ENCODE measurements around the gene TTC9C. TPM values are rescaled to one million over a fixed set of nuclear protein-coding genes. Genes with fewer than 3 reads are reported as not detected.
A peak's percentile ranks its signal among the peaks of the same experiment; 100 is the strongest.

TTC9C gene
- total and polyA plus RNA-seq, 2 of the 13 experiments (the other 11 are each of a cell fraction or from before 2014, with no cell fraction given) = 28.0 to 36.4 TPM

- TF ChIP-seq HMGXB4 (CRISPR knock-in tag; IDR thresholded peaks at IDR 0.05; ENCODE audit: borderline replicate concordance in 1 of 2, low read depth in 1 of 2) (peak in 1 of 2 experiments; percentile 81; a peak in 1 of 4 replicates), ZNF253 (CRISPR knock-in tag; IDR thresholded peaks at IDR 0.05; ENCODE audit: borderline replicate concordance) (no peak), ZSCAN21 (CRISPR knock-in tag; IDR thresholded peaks at IDR 0.05; ENCODE audit: borderline replicate concordance) (no peak), NCOA2 (CRISPR knock-in tag; IDR thresholded peaks at IDR 0.05) (0 out of 2 replicates have a peak, but pooled peaks have one; percentile 27), KDM5A (IDR thresholded peaks at IDR 0.05; ENCODE audit: borderline replicate concordance, low read length) (no peak), HIC2 (CRISPR knock-in tag; IDR thresholded peaks at IDR 0.05; ENCODE audit: low read depth) (0 out of 2 replicates have a peak, but pooled peaks have one; percentile 30), GATAD2A (CRISPR knock-in tag; IDR thresholded peaks at IDR 0.05) (peak; percentile 21; the same call in 1 of the 2 replicates), RAD51 (IDR thresholded peaks at IDR 0.05; ENCODE audit: borderline replicate concordance) (no peak), NFRKB (IDR thresholded peaks at IDR 0.05) (no peak), ZBTB33 (CRISPR knock-in tag; IDR thresholded peaks at IDR 0.05) (0 out of 2 replicates have a peak, but pooled peaks have one; percentile 35), MAZ (IDR thresholded peaks at IDR 0.05; ENCODE audit: borderline replicate concordance, low read depth, low read length) (no peak), MAZ (CRISPR knock-in tag; IDR thresholded peaks at IDR 0.05; ENCODE audit: low read depth) (peak; percentile 32; the same call in 1 of the 2 replicates), KAT8 (CRISPR knock-in tag; IDR thresholded peaks at IDR 0.05) (peak; percentile 49), HNF4A (CRISPR knock-in tag; IDR thresholded peaks at IDR 0.05) (0 out of 2 replicates have a peak, but pooled peaks have one; percentile 15), ZNF263 (CRISPR knock-in tag; IDR thresholded peaks at IDR 0.05) (0 out of 2 replicates have a peak, but pooled peaks have one; percentile 18), SATB2 (CRISPR knock-in tag; IDR thresholded peaks at IDR 0.05) (no peak), XRCC5 (optimal IDR thresholded peaks at IDR 0.05; ENCODE audit: low read length) (peak; percentile 49), GATAD1 (CRISPR knock-in tag; IDR thresholded peaks at IDR 0.05) (peak; percentile 59; the same call in 1 of the 2 replicates), ZHX2 (IDR thresholded peaks at IDR 0.05; ENCODE audit: low read depth) (no peak), ZHX2 (CRISPR knock-in tag; IDR thresholded peaks at IDR 0.05; ENCODE audit: borderline replicate concordance) (no peak)
These were observed 47.5 kb upstream of the TTC9C start (continued) for GRCh38 chr11:62680825-62681240.
